ENCODE data around the gene CD9.
"Not testable (repeated sequence)": the region's sequence is repeated elsewhere in the genome, so short reads cannot be mapped to it uniquely, and the experiment has no call there.

Gene CD9

GRCh38 chr12:6200256-6201212, at the start of gene CD9:
TSS of gene CD9 (plus strand) at chr12:6200400. CDS start at chr12:6200500, 100 bp downstream.
- DNase-seq (ENCODE audit: low read depth): peak; percentile 75

- DNase-seq (ENCODE audit: low read depth): no peak
Measured at GRCh38 chr12:6154730-6155459, 45.3 kb upstream of the CD9 start.

- DNase-seq (ENCODE audit: low read depth): no peak
Measured at GRCh38 chr12:6157482-6157881, 42.7 kb upstream of the CD9 start.

- no peak for DNase-seq (ENCODE audit: low read depth)
Measured at GRCh38 chr12:6158255-6158654, 41.9 kb upstream of the CD9 start.

- no peak for DNase-seq (ENCODE audit: low read depth)
Measured at GRCh38 chr12:6158749-6159148, 41.5 kb upstream of the CD9 start.

GRCh38 chr12:6159166-6160011, 40.8 kb upstream of the CD9 start:
- not testable (repeated sequence) for DNase-seq (ENCODE audit: low read depth)

GRCh38 chr12:6160049-6160649, 40.1 kb upstream of the CD9 start:
- not testable (repeated sequence) for DNase-seq (ENCODE audit: low read depth)

GRCh38 chr12:6161124-6161882, 38.9 kb upstream of the CD9 start:
- DNase-seq (ENCODE audit: low read depth): no peak

GRCh38 chr12:6163416-6164060, 36.7 kb upstream of the CD9 start:
- no peak for DNase-seq (ENCODE audit: low read depth)

- no peak for DNase-seq (ENCODE audit: low read depth)
Measured at GRCh38 chr12:6165395-6165794, 34.8 kb upstream of the CD9 start.

GRCh38 chr12:6166808-6167207, 33.4 kb upstream of the CD9 start:
- no peak for DNase-seq (ENCODE audit: low read depth)

GRCh38 chr12:6167327-6168280, 32.6 kb upstream of the CD9 start:
- peak; percentile 97 for DNase-seq (ENCODE audit: low read depth)

- DNase-seq (ENCODE audit: low read depth): no peak
Measured at GRCh38 chr12:6171409-6172015, 28.7 kb upstream of the CD9 start.

GRCh38 chr12:6172086-6172485, 28.1 kb upstream of the CD9 start:
- no peak for DNase-seq (ENCODE audit: low read depth)

- no peak for DNase-seq (ENCODE audit: low read depth)
Measured at GRCh38 chr12:6172862-6173261, 27.3 kb upstream of the CD9 start.

- no peak for DNase-seq (ENCODE audit: low read depth)
Measured at GRCh38 chr12:6177642-6178358, 22.4 kb upstream of the CD9 start.

GRCh38 chr12:6178981-6179761, 21.0 kb upstream of the CD9 start:
- peak; percentile 70 for DNase-seq (ENCODE audit: low read depth)

Data from ELR (cell line).